Fibroblast of lung (primary cell): ENCODE measurements around the gene CCL7.

ENCODE experiments used
- CTCF ChIP-seq, 2 donors: IDR thresholded peaks in 1 of 2; conservative IDR thresholded peaks in 1 of 2; 1 replicate in 1 of 2; 2 replicates in 1 of 2; pipeline ENCODE4 v1.5.1; 2011 to 2012; ENCODE audit warnings: low read length in 2 of 2, control low read depth in 1 of 2, inconsistent platforms in 1 of 2, low read depth in 1 of 2, mild to moderate bottlenecking in 1 of 2
- EZH2 ChIP-seq: IDR thresholded peaks from 2 replicates; pipeline ENCODE4 v1.5.1; 2012; ENCODE audit warnings: low read length, control low read depth, mild to moderate bottlenecking; ENCODE audit errors: missing control alignments

DNA sequence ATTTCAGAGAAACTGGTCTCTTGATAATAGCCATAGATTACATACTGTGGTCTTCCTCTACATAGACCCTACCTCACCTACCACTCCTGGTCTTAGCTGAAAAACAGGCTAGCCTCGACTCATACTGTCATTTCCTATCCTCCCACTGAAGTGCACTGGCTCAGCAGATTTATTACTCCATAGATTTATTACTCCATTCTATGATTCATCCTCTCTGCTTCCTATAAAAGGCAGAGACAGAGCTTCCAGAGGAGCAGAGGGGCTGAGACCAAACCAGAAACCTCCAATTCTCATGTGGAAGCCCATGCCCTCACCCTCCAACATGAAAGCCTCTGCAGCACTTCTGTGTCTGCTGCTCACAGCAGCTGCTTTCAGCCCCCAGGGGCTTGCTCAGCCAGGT lies at the start of gene CCL7:
- no peak for TF ChIP-seq CTCF (conservative IDR thresholded peaks at IDR 0.05 in 1 of 2, IDR thresholded peaks at IDR 0.05 in 1 of 2; ENCODE audit: low read depth in 1 of 2, low read length in 2 of 2)
- TF ChIP-seq EZH2: no peak
